ENCODE measurements around the gene ZNF8.
"Not testable (repeated sequence)": the region's sequence is repeated elsewhere in the genome, so short reads cannot be mapped to it uniquely, and the experiment has no call there.

ZNF8 gene

DNA sequence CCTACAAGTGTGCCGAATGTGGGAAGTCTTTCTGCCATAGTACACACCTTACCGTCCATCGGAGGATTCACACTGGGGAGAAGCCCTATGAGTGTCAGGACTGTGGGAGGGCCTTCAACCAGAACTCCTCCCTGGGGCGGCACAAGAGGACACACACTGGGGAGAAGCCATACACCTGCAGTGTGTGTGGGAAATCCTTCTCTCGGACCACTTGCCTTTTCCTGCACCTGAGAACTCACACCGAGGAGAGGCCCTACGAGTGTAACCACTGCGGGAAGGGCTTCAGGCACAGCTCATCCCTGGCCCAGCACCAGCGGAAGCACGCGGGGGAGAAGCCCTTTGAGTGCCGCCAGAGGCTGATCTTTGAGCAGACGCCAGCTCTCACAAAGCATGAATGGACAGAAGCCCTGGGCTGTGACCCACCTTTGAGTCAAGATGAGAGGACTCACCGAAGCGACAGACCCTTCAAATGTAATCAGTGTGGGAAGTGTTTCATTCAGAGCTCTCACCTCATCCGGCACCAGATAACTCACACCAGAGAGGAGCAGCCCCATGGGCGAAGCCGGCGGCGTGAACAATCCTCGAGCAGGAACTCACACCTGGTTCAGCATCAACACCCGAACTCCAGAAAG lies 16.1 kb downstream of the ZNF8 start:
- Histone ChIP-seq H3K4me3 (ENCODE audit: extremely low read depth, insufficient read depth, low read length, poor library complexity, severe bottlenecking) (no peak overlapping the region), H3K36me3 (ENCODE audit: control insufficient read depth, insufficient read depth, low read length) (peaks cover 93% of the 10 kb centered on the region), H3K9me3 (ENCODE audit: control insufficient read depth, low read length) (peaks cover 27% of the 10 kb centered on the region), H3K27ac (ENCODE audit: low read depth, low read length, severe bottlenecking) (no peak overlapping the region), H3K4me1 (ENCODE audit: control insufficient read depth, insufficient read depth, low read length, poor library complexity, severe bottlenecking) (no peaks in the 10 kb centered on the region)
- 97 to 99% methylated on average over 14 to 16 of the region's 22 CpGs for WGBS, 2 experiments (ENCODE audit: insufficient coverage in 2 of 2)

GRCh38 chr19:58296104-58296503 lies 17.3 kb downstream of the ZNF8 start:
- H3K4me3 ChIP-seq (ENCODE audit: extremely low read depth, insufficient read depth, low read length, poor library complexity, severe bottlenecking) = no peak overlapping the region
- H3K27ac ChIP-seq (ENCODE audit: low read depth, low read length, severe bottlenecking) = no peak overlapping the region
- H3K4me1 ChIP-seq (ENCODE audit: control insufficient read depth, insufficient read depth, low read length, poor library complexity, severe bottlenecking) = no peaks in the 10 kb centered on the region
- 95 to 97% methylated on average over 3 to 4 of the region's 7 CpGs for WGBS, 2 experiments (ENCODE audit: insufficient coverage in 2 of 2)
- peaks cover 26% of the 10 kb centered on the region for H3K9me3 ChIP-seq (ENCODE audit: control insufficient read depth, low read length)
- peaks cover 94% of the 10 kb centered on the region for H3K36me3 ChIP-seq (ENCODE audit: control insufficient read depth, insufficient read depth, low read length)

- H3K9me3 ChIP-seq (ENCODE audit: control insufficient read depth, low read length) = no peaks in the 10 kb centered on the region
- no peak overlapping the region for H3K27ac ChIP-seq (ENCODE audit: low read depth, low read length, severe bottlenecking)
- no peak overlapping the region for H3K4me3 ChIP-seq (ENCODE audit: extremely low read depth, insufficient read depth, low read length, poor library complexity, severe bottlenecking)
- 98% methylated on average over 5 to 7 of the region's 7 CpGs for WGBS, 2 experiments (ENCODE audit: insufficient coverage in 2 of 2)
- peaks cover 62% of the 10 kb centered on the region for H3K36me3 ChIP-seq (ENCODE audit: control insufficient read depth, insufficient read depth, low read length)
- no peaks in the 10 kb centered on the region for H3K4me1 ChIP-seq (ENCODE audit: control insufficient read depth, insufficient read depth, low read length, poor library complexity, severe bottlenecking)
Measured at GRCh38 chr19:58300620-58301019, 21.9 kb downstream of the ZNF8 start.

DNA sequence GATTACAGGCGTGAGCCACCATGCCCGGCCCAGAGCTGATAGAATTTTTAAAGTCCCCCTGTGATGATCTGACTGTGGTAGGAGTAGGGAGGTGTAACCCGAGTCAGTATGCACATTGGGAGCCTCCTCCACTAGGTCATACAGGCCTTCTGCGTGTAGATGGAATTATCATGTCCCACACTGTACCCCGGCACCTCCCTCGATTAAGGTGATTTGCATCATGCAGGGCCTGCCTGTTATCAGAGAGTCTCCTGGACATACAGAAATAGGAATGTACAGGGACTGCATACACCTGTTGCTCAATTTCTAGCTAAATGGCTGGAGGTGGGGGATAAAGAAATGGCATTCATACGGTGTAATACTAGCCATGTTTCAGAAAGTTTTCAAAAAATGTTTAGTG lies 25.5 kb downstream of the ZNF8 start:
- Histone ChIP-seq H3K36me3 (ENCODE audit: control insufficient read depth, insufficient read depth, low read length) (peaks cover 65% of the 10 kb centered on the region), H3K4me1 (ENCODE audit: control insufficient read depth, insufficient read depth, low read length, poor library complexity, severe bottlenecking) (no peaks in the 10 kb centered on the region), H3K9me3 (ENCODE audit: control insufficient read depth, low read length) (peaks cover 3% of the 10 kb centered on the region), H3K27ac (ENCODE audit: low read depth, low read length, severe bottlenecking) (peak overlapping the region; percentile 91), H3K4me3 (ENCODE audit: extremely low read depth, insufficient read depth, low read length, poor library complexity, severe bottlenecking) (peak overlapping the region; percentile 91)
- WGBS, 2 experiments (ENCODE audit: insufficient coverage in 2 of 2) = 92 to 98% methylated on average over 5 of the region's 7 CpGs

- 17 to 35% methylated on average over 5 of the region's 7 CpGs for WGBS, 2 experiments (ENCODE audit: insufficient coverage in 2 of 2)
- Histone ChIP-seq H3K4me3 (ENCODE audit: extremely low read depth, insufficient read depth, low read length, poor library complexity, severe bottlenecking) (peak overlapping the region; percentile 91), H3K4me1 (ENCODE audit: control insufficient read depth, insufficient read depth, low read length, poor library complexity, severe bottlenecking) (no peaks in the 10 kb centered on the region), H3K9me3 (ENCODE audit: control insufficient read depth, low read length) (peaks cover 3% of the 10 kb centered on the region), H3K27ac (ENCODE audit: low read depth, low read length, severe bottlenecking) (peak overlapping the region; percentile 91), H3K36me3 (ENCODE audit: control insufficient read depth, insufficient read depth, low read length) (peaks cover 68% of the 10 kb centered on the region)
Measured at GRCh38 chr19:58304748-58305064, 26.0 kb downstream of the ZNF8 start.

DNA sequence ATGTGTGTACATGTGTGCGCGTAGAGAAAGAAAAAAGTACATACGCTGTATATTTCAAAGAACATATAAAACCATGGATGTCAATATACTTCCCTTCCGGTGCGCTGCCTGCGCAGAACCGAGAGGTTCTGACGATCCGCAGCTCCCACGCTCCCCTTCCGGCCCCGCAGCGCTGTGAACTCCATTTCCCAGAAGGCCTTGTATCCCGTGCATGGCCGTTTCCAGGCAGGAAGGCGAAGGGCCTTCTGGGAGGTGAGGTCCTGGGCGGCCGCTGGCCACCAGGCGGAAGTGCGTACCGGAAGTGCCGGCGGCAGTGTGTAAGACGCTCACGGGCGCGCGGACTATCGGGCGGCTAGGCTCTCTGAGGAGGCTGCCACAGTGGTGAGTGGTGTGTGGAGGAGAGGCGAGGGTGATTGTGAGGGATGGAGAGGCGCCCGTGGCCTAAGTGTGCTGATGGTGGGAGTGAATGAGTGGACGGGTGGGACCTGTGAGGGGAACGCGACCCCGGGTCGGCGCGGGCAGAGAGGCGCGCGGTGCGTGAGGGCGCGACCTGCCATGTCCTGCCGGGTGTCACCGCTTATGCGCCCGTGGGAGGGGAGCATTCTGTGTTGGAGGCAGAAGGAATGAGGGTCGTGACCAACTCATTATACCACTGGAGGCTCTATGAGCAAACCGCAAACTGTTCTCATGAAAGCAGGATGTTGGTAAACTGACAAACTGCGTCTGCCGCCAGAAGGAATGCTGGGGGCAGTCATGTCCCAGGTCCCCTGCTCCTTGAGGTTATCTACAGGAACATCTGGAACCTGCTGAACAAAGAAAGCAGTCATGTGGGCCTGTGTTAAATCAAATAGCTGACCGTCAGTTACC lies 26.5 kb downstream of the ZNF8 start, which contains the start of gene ERVK3-1:
Gene ERVK3-1, plus strand, starts transcription at position 313 of the 867 bp plus-strand sequence. CDS start 6,792 bp downstream, outside the sequence.
- Histone ChIP-seq H3K36me3 (ENCODE audit: control insufficient read depth, insufficient read depth, low read length) (peaks cover 67% of the 10 kb centered on the region), H3K27ac (ENCODE audit: low read depth, low read length, severe bottlenecking) (peak within 1 kb of the TSS; percentile 91)

GRCh38 chr19:58305932-58306323 lies 27.2 kb downstream of the ZNF8 start:
- no peaks in the 10 kb centered on the region for H3K4me1 ChIP-seq (ENCODE audit: control insufficient read depth, insufficient read depth, low read length, poor library complexity, severe bottlenecking)
- peaks cover 61% of the 10 kb centered on the region for H3K36me3 ChIP-seq (ENCODE audit: control insufficient read depth, insufficient read depth, low read length)
- H3K27ac ChIP-seq (ENCODE audit: low read depth, low read length, severe bottlenecking) = peak overlapping the region; percentile 91
- 77 to 82% methylated on average over 10 to 12 of the region's 12 CpGs for WGBS, 2 experiments (ENCODE audit: insufficient coverage in 2 of 2)
- peaks cover 3% of the 10 kb centered on the region for H3K9me3 ChIP-seq (ENCODE audit: control insufficient read depth, low read length)
- H3K4me3 ChIP-seq (ENCODE audit: extremely low read depth, insufficient read depth, low read length, poor library complexity, severe bottlenecking) = peak overlapping the region; percentile 91

More for the DNA sequence above, 26.5 kb downstream of the ZNF8 start, which contains the start of gene ERVK3-1:
- no peaks in the 10 kb centered on the region for H3K4me1 ChIP-seq (ENCODE audit: control insufficient read depth, insufficient read depth, low read length, poor library complexity, severe bottlenecking)
- peak within 1 kb of the TSS; percentile 91 for H3K4me3 ChIP-seq (ENCODE audit: extremely low read depth, insufficient read depth, low read length, poor library complexity, severe bottlenecking)
- H3K9me3 ChIP-seq (ENCODE audit: control insufficient read depth, low read length) = peaks cover 3% of the 10 kb centered on the region
- 1% methylated on average over 44 to 46 of the region's 55 CpGs for WGBS, 2 experiments (ENCODE audit: insufficient coverage in 2 of 2)

- H3K9me3 ChIP-seq (ENCODE audit: control insufficient read depth, low read length) = peaks cover 3% of the 10 kb centered on the region
- H3K36me3 ChIP-seq (ENCODE audit: control insufficient read depth, insufficient read depth, low read length) = peaks cover 65% of the 10 kb centered on the region
- H3K27ac ChIP-seq (ENCODE audit: low read depth, low read length, severe bottlenecking) = no peak overlapping the region
- WGBS, 2 experiments (ENCODE audit: insufficient coverage in 2 of 2) = 100% methylated on average over 1 to 4 of the region's 4 CpGs
- H3K4me1 ChIP-seq (ENCODE audit: control insufficient read depth, insufficient read depth, low read length, poor library complexity, severe bottlenecking) = no peaks in the 10 kb centered on the region
- H3K4me3 ChIP-seq (ENCODE audit: extremely low read depth, insufficient read depth, low read length, poor library complexity, severe bottlenecking) = no peak overlapping the region
Measured at GRCh38 chr19:58307736-58308135, 29.0 kb downstream of the ZNF8 start.

DNA sequence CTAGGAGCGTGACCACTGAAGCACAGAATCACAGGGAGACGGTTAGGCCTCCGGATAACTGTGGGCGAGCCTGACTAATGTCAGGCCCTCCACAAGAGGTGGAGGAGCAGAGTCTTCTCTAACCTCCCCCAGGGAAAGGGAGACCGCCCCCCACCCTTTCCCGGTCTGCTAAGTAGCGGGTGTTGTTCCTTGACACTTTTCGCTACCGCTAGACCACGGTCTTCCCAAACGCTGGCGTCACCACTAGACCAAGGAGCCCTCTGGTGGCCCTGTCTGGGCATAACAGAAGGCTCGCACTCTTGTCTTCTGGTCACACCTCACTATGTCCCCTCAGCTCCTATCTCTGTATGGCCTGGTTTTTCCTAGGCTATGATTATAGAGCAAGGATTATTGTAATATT lies 31.9 kb downstream of the ZNF8 start:
- not testable (repeated sequence) for H3K9me3 ChIP-seq (ENCODE audit: control insufficient read depth, low read length); H3K4me3 ChIP-seq (ENCODE audit: extremely low read depth, insufficient read depth, low read length, poor library complexity, severe bottlenecking); H3K27ac ChIP-seq (ENCODE audit: low read depth, low read length, severe bottlenecking); H3K4me1 ChIP-seq (ENCODE audit: control insufficient read depth, insufficient read depth, low read length, poor library complexity, severe bottlenecking)
- H3K36me3 ChIP-seq (ENCODE audit: control insufficient read depth, insufficient read depth, low read length) = peaks cover 93% of the 10 kb centered on the region
- WGBS, 2 experiments (ENCODE audit: insufficient coverage in 2 of 2) = 70 to 94% methylated on average over 3 to 5 of the region's 13 CpGs

DNA sequence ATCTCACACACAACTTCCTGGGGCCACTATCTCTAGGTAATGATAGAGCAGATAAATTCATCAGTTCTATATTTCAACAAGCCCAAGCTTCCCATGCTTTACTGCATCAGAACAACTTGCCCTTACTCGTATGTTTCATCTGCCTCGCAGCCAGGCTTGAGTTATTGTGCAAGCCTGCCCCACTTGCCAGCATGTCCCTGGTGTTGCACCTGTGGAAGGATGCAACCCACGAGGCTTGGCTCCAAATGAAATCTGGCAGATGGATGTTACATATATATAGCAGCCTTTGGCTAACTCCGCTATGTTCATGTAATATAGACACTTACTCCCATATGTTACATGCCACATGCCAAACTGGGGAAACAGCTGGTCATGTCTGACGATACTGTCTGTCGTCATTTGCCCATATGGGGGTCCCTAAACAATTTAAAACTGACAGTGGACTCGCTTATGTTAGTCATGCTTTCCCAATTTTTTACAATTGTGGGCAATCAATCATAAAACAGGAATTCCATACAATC lies 32.6 kb downstream of the ZNF8 start:
- H3K36me3 ChIP-seq (ENCODE audit: control insufficient read depth, insufficient read depth, low read length) = peaks cover 93% of the 10 kb centered on the region
- H3K4me1 ChIP-seq (ENCODE audit: control insufficient read depth, insufficient read depth, low read length, poor library complexity, severe bottlenecking) = no peaks in the 10 kb centered on the region
- no peak overlapping the region for H3K4me3 ChIP-seq (ENCODE audit: extremely low read depth, insufficient read depth, low read length, poor library complexity, severe bottlenecking)
- H3K27ac ChIP-seq (ENCODE audit: low read depth, low read length, severe bottlenecking) = no peak overlapping the region
- WGBS, 2 experiments (ENCODE audit: insufficient coverage in 2 of 2) = 88 to 94% methylated on average over 4 to 5 of the region's 7 CpGs
- H3K9me3 ChIP-seq (ENCODE audit: control insufficient read depth, low read length) = peaks cover 3% of the 10 kb centered on the region

Measured in mesodermal cell (in vitro differentiated cells).